Measurements from ENCODE around the gene H19. TPM values are rescaled to one million over a fixed set of nuclear protein-coding genes. Genes with fewer than 3 reads are reported as not detected.

H19 gene
- total and polyA plus RNA-seq, 9 of the 15 experiments (the other 6 are each of a cell fraction or from before 2014, with no cell fraction given): 0.13 to 682 (median 15.7) TPM

GRCh38 chr11:1959786-1960185, 37.9 kb downstream of the H19 start:
- Histone ChIP-seq H3K9me1 (ENCODE audit: control insufficient read depth, insufficient read depth, low read length) (no peaks in the 10 kb centered on the region), H3K27ac (ENCODE audit: extremely low read depth, low read depth, low read length) (no peak overlapping the region), H3K36me3 (ENCODE audit: control insufficient read depth, insufficient read depth, low read length) (no peaks in the 10 kb centered on the region), H3K4me1 (replicated peaks in 1 of 2; ENCODE audit: control insufficient read depth in 2 of 2, insufficient read depth in 2 of 2, low read length in 2 of 2) (no peaks in the 10 kb centered on the region), H3K79me2 (ENCODE audit: control insufficient read depth, insufficient read depth, low read length) (no peaks in the 10 kb centered on the region), H3K9me3 (replicated peaks; ENCODE audit: control insufficient read depth, insufficient read depth, low read depth, low read length) (no peaks in the 10 kb centered on the region), H2AFZ (ENCODE audit: low read depth, low read length) (no peak overlapping the region), H3K27me3 (ENCODE audit: control insufficient read depth in 2 of 2, insufficient read depth in 2 of 2, low read length in 2 of 2) (no peaks in the 10 kb centered on the region), H3K4me2 (ENCODE audit: insufficient read depth, low read length) (no peak overlapping the region), H3K4me3 (no peak overlapping the region), H4K20me1 (replicated peaks; ENCODE audit: control insufficient read depth, insufficient read depth, low read length) (no peaks in the 10 kb centered on the region), H3K9ac (ENCODE audit: insufficient read depth in 1 of 2, low read depth in 2 of 2, low read length in 2 of 2) (no peak overlapping the region)
- no CpG with 5 or more reads among the region's 17 CpGs for WGBS (ENCODE audit: insufficient coverage, low coverage, missing lambda C conversion rate)
- ATAC-seq (no peak), FAIRE-seq (no peak), DNase-seq (ENCODE audit: extremely low read depth in 1 of 4, low spot score in 3 of 4) (no peak)
- intact Hi-C loops (cut with micrococcal nuclease) (no loop called here), in situ Hi-C loops (cut with MboI) (no loop called here)
- BruUV-seq (replicated peaks): no TSS peak
- ChIA-PET CTCF (ENCODE audit: low intra/inter-chr PET ratio) (no interaction called here), POLR2A (interaction anchor here (0.6 to 1.5 kb wide), 3 partner anchors 9 to 101 kb away, joined by 3 to 4 read pairs (median 3); no protein-coding TSS in a partner anchor)
- TF ChIP-seq RBM15 (IDR thresholded peaks at IDR 0.05; ENCODE audit: insufficient read depth, low read length): no peak
- no peak for TF ChIP-seq ZNF764 (CRISPR knock-in tag; IDR thresholded peaks at IDR 0.05; ENCODE audit: low read depth)
- no peak for TF ChIP-seq ZBTB12 (CRISPR knock-in tag; IDR thresholded peaks at IDR 0.05)

- H3K27me3 ChIP-seq (ENCODE audit: control insufficient read depth in 2 of 2, insufficient read depth in 2 of 2, low read length in 2 of 2): no peaks in the 10 kb centered on the region
- no peak overlapping the region for H3K4me3 ChIP-seq
- no peak overlapping the region for H2AFZ ChIP-seq (ENCODE audit: low read depth, low read length)
- DNase-seq (ENCODE audit: extremely low read depth in 1 of 4, low spot score in 3 of 4) (no peak), FAIRE-seq (no peak), ATAC-seq (no peak)
- no peak overlapping the region for H3K27ac ChIP-seq (ENCODE audit: extremely low read depth, low read depth, low read length)
- BruUV-seq (replicated peaks): no TSS peak
- CTCF ChIA-PET (ENCODE audit: low intra/inter-chr PET ratio): interaction anchor here (1.1 kb wide), 1 partner anchor 41 kb away, joined by 3 read pairs; no protein-coding TSS in a partner anchor
- no peaks in the 10 kb centered on the region for H4K20me1 ChIP-seq (replicated peaks; ENCODE audit: control insufficient read depth, insufficient read depth, low read length)
- in situ Hi-C loops (cut with MboI): no loop called here
- no peaks in the 10 kb centered on the region for H3K4me1 ChIP-seq (replicated peaks in 1 of 2; ENCODE audit: control insufficient read depth in 2 of 2, insufficient read depth in 2 of 2, low read length in 2 of 2)
- no peak overlapping the region for H3K9ac ChIP-seq (ENCODE audit: insufficient read depth in 1 of 2, low read depth in 2 of 2, low read length in 2 of 2)
- no peaks in the 10 kb centered on the region for H3K79me2 ChIP-seq (ENCODE audit: control insufficient read depth, insufficient read depth, low read length)
- intact Hi-C loops (cut with micrococcal nuclease): no loop called here
- H3K9me3 ChIP-seq (replicated peaks; ENCODE audit: control insufficient read depth, insufficient read depth, low read depth, low read length): no peaks in the 10 kb centered on the region
- H3K36me3 ChIP-seq (ENCODE audit: control insufficient read depth, insufficient read depth, low read length): no peaks in the 10 kb centered on the region
- WGBS (ENCODE audit: insufficient coverage, low coverage, missing lambda C conversion rate): no CpG with 5 or more reads among the region's 18 CpGs
- H3K9me1 ChIP-seq (ENCODE audit: control insufficient read depth, insufficient read depth, low read length): no peaks in the 10 kb centered on the region
- H3K4me2 ChIP-seq (ENCODE audit: insufficient read depth, low read length): no peak overlapping the region
- POLR2A ChIA-PET: interaction anchor here (0.5 kb wide), 1 partner anchor 207 kb away, joined by 3 read pairs; no protein-coding TSS in a partner anchor
- TF ChIP-seq KAT2B (IDR thresholded peaks at IDR 0.05; ENCODE audit: low read depth, low read length): no peak
- TF ChIP-seq MTA3 (IDR thresholded peaks at IDR 0.05; ENCODE audit: borderline replicate concordance): no peak
- no peak for TF ChIP-seq HDAC2 (IDR thresholded peaks at IDR 0.05)
These were observed 39.3 kb downstream of the H19 start for GRCh38 chr11:1958367-1958766.

Data from K562 (cell line).